GM18508 (cell line): ENCODE data around the gene KCNC4.

ENCODE experiments used
- ATAC-seq: cut with Tn5 transposase; IDR thresholded peaks from one replicate; pipeline ENCODE4 v1.9.1; 2021; ENCODE audit warnings: moderate number of reproducible peaks; ENCODE audit not compliant: insufficient read depth, unreplicated experiment

KCNC4 gene

DNA sequence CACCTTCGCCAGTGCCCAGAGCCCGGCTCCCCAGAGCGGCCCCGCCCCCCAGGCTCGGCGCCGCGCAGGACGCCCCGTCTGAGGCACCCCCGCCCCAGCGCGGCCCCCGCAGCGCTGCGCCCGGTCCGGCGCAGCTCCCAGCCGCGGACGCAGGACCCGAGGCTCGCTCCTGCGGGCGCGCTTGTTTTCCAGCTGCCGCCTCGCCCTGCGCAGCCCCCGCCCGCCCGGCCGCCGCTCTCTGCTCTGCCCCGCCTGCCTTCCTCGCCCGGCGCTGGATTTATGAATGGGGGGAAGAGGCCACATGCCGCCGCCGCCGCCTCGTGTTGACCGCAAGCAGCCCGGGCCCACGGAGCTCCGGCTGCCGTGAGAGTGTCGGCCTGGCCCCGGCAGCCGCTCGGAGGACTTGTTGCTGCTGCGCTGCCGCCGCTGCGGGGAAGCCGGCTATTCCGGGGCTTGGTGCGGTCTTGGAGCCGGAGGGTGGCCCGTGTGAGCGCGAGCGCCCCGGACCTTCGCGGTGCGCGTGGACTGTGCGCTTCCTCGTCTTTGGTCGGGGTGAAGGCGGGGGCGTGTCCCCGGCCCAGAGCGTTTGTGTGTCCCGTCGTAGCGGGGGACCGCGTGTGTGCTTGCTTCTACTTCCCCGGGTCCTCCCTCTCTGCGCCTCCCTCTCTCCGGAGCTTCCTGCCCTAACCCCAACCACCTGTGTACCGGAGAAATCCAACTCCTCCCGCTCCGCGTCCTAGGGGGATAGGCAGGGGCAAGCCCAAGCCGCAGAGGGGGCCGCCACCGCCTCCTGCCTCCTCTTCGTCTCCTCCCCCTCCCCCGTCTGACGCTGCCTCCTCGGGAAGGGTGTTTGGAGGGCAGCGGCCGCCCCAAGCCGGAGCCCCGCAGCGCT is 736 bp downstream of the KCNC4 start:
- ATAC-seq = no peak

DNA sequence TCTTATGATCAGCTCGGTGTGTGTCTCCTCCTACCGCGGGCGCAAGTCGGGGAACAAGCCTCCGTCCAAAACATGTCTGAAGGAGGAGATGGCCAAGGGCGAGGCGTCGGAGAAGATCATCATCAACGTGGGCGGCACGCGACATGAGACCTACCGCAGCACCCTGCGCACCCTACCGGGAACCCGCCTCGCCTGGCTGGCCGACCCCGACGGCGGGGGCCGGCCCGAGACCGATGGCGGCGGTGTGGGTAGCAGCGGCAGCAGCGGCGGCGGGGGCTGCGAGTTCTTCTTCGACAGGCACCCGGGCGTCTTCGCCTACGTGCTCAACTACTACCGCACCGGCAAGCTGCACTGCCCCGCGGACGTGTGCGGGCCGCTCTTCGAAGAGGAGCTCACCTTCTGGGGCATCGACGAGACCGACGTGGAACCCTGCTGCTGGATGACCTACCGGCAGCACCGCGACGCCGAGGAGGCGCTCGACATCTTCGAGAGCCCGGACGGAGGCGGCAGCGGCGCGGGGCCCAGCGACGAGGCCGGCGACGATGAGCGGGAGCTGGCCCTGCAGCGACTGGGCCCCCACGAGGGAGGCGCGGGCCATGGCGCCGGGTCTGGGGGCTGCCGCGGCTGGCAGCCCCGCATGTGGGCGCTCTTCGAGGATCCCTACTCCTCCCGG is 1.5 kb downstream of the KCNC4 start:
- no peak for ATAC-seq

DNA sequence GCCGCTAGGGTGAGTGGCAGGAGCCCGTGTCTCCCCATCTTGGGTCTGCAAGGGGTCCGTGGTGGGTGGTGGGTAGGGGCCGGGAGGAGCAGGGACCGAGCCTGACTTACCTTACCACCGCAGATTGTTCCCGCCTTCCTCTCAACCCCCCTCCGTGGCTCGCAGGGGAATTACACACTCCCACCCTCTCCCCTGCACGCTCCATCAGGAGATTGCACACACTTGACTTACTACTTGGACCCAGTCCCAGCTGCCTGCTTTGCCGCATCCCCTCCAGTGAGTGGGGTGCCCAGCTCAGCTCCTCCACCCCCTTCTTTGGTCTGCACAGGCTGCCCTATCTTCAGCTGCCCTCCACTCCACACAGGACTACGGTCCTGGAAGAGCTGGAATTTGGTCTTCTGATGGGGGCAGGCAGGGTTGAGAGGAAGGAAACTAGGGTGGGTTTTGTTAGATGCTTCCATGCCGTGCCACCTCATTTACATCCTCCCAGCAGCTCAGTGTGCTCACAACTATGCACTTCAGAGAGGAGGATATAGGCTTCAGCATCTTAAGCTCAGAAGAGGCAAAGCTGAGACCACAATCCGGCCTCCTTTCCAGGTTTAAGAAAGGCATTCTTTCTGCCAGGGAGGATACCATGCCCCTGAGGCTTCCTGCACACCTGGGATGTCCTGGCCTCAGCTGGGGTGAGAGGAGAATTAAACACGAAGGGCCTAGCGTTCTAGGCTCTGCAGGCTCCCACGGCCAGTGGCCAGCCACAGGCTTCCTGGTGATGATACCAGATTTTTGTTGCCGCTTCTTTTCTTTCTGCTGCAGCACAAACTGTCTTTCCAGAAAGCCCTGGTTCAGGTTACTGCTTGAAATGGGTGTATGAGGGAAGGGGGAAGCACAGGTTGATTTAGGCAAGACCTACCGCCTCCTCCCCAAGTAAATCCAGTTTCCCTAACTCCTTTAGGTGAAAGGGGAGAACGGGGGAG is 2.3 kb downstream of the KCNC4 start:
- no peak for ATAC-seq

DNA sequence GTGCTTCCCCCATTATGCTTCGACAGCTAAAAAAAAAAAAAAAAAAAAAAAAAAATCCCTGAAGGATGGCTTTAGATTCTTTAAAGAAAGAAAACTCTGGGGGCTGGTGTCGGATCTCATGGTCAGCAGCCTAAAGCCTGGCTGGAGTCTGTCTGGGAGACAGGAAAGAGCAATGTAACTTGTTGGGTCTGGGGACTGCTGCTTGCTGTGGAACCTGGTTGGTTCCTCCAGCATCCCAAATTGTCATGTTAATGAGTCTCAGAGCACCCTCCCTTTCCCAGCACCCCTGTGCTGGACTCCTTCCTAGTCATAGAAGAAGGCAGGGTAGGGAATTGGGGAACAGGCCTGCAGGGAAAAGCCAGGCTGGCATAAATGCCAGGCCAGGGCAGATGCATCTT is 3.0 kb downstream of the KCNC4 start:
- ATAC-seq = no peak

DNA sequence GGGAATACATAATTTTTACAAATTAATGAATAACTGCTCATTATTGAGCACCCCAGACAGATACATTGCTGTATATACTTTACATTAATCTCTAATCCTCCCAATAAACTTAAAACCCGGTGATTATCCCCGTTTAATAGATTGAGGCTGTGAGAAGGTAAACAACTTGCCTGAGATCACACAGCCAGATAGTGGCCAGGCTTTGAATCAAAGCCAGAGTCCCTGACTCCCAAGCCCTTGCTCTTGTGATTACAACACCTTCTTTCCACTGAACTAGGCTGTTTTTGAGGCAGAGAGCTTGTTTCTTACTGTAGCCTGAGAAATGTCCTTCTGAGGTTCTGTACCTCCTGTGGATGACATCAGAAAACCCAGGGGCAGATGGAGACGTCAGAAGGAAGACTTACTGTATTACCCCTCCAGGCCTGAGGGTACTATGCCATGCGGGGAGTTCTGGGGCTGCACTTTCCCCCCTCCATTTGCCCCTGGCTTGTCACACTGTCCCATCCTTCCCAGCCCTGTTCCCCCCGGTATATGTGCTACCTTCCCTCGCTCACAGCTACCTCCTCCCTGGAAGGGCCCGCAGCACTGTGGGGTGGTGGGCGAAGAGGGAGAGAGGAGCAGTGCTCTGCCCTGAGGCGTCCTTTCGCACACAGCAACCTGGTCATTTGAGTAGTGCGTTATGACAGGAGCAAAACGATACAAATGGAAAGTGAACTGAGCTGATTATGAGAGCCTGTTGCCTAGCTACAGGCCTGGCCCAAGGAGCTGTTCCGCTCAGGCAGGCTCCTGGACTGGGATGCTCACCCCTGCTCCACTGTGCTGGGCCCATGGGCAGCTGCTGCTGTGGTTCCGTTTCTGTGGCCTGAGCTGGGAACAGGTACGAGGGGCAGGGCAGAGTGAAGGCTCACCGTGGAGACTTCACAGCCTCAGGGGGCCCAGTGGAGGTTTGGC is 4.6 kb downstream of the KCNC4 start:
- no peak for ATAC-seq

DNA sequence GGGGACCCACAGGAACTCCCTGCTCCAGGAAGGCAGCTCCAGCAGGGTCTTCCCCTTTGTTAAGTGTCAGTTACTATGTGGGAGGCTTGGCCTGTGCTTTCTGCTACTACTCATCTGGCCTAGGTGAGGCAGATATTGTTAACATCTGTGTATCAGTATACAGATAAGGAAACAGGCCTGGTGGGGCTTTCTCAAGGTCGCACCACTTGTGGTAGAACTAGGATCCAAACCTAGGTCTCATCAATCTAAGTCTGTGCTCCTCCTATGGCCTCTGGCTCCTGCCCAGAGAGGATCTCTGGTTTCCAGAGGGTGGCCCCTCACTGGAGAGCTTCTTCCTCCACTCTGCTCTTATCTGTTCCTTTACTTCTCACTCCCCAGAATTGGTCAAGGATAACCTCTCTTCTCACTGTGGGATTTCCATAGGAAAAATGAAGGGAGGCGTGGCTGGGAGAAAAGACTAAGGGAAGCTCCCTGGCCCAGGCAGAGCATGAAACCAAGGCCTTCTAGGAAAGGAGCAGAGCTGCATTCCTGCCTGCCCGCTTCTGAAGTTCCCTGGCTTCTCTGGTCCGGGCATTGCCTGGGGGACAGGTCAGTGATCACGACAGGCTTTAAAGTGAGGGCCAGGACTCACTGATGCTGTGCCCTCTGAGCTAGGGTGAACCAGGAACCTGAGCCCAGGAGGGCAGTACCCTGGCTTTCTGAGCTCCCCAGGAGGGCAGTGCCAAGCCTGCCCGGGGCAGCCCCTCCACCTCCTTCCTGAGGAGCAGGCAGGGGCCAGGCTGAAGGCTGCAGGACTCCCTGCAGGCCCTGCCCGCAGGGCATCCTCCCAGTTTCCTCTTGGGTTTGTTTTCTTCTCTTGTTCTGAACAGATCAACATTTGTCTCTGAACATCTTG is 5.8 kb downstream of the KCNC4 start:
- no peak for ATAC-seq

DNA sequence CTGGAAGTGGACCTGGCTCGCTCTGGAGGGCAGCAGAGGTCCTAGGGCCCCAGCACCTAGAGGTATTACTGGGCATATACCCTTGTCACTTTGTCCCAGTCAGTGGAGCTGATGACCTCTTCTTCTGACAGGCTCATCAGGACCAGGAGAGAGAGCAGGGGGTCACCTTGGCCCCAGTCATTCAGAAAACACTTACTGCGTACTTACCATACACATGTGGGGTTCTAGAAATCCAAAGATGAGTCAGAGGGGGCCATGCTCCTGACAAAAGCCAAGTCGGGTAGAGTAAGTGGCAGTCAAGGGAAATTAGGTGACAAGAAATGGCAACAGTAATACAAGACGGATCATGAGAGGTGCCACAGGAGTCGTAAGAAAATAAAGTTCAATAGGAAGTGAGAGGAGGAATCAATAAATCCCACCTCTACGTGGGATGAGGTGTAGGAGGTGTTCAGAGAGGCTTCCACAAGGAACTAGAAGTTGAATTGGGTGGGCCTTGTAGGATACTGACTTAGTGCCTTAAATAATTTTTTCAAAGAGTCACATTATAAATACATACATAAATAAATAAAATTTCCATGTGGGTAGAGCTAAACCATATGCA is 6.8 kb downstream of the KCNC4 start:
- no peak for ATAC-seq

DNA sequence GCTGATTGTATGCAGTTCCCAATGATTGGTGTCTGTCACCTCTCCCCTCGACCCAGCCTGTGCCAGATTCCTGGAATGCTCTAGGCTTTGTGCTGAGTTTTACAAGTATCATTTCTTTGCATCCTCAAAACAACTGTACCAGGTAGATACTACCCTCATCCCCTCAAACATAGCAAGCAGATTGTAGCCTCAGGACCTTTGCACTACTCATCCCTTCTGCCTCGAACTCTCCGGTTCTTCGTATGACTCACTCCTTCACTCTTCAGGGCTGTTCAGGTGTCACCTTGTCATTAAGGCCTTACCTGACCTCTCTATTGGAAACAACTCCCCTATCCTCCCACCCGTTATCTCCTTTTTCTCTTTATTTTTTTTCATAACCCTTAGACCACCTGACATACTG is 8.0 kb downstream of the KCNC4 start:
- no peak for ATAC-seq

DNA sequence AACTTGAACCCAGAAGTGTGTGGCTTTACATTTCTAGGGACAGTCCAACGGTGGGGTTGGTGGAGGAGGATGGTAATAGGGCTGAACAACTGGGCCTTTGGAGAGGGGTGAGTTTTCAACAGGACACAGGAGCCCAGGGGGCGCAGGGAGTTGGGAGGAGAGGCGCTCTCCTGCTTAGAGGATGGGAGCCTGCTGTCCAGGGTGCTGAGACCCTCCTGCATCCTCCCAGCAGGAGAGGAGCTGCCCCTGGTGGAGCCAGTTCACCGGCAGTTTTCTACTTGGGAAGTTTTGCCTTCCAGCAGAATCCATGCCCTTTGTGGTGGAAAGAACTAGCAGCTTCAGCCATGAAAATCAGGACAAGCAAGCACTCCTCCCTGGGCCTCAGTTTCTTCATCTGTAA is 8.6 kb downstream of the KCNC4 start:
- ATAC-seq = no peak

DNA sequence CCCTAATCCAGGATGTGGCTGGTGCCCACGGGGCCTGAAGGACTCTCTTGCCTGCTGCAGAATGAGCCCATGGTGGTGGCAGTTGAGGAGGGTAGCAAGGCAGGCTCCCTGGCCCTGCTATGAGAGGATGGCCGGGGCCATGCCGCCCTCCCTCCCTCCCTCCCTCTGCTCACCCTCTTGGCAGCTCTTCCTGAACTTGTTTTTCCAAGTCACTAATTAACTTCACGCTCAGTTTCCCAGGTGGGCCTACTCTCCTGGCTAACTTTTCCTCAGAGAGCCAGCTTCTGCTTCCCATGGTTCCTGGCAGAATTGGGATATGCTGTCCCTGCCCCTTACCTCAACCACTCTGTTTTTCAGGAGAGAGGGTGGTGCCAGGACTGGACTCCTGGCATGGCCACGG is 10.2 kb downstream of the KCNC4 start:
- ATAC-seq = no peak

DNA sequence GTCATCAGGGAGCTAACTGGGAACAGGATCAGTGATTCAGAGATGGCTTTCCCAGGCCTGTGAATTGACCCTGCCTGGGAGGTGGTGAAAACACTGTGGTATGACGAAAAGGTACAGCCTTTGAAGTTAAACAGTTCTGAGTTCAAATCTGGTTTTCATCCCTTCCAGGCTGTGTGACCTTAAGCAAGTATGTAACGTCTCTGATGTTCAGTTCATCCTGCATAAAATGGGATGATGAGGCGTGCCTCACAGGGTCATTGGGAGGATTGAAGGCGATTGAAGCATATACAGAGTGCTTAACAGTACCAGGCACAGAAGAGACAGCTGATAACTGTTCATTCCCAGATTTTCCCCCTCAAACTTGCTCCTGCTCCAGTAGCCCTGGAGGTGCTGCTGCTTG is 11.0 kb downstream of the KCNC4 start:
- ATAC-seq = no peak

DNA sequence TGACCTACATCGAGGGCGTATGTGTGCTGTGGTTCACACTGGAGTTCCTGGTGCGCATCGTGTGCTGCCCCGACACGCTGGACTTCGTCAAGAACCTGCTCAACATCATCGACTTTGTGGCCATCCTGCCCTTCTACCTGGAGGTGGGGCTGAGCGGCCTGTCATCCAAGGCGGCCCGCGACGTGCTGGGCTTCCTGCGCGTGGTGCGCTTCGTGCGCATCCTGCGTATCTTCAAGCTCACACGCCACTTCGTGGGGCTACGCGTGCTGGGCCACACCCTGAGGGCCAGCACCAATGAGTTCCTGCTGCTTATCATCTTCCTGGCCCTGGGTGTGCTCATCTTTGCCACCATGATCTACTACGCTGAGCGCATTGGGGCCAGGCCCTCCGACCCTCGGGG is 13.0 kb downstream of the KCNC4 start:
- no peak for ATAC-seq

DNA sequence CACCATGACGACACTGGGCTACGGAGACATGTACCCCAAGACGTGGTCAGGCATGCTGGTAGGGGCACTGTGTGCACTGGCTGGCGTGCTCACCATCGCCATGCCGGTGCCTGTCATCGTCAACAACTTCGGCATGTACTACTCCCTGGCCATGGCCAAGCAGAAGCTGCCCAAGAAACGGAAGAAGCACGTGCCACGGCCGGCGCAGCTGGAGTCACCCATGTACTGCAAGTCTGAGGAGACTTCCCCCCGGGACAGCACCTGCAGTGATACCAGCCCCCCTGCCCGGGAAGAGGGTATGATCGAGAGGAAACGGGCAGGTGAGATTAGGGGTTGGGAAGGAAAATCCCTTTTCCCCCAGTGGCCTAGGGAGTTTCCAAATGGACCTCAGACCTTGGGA is 13.5 kb downstream of the KCNC4 start:
- ATAC-seq = no peak

DNA sequence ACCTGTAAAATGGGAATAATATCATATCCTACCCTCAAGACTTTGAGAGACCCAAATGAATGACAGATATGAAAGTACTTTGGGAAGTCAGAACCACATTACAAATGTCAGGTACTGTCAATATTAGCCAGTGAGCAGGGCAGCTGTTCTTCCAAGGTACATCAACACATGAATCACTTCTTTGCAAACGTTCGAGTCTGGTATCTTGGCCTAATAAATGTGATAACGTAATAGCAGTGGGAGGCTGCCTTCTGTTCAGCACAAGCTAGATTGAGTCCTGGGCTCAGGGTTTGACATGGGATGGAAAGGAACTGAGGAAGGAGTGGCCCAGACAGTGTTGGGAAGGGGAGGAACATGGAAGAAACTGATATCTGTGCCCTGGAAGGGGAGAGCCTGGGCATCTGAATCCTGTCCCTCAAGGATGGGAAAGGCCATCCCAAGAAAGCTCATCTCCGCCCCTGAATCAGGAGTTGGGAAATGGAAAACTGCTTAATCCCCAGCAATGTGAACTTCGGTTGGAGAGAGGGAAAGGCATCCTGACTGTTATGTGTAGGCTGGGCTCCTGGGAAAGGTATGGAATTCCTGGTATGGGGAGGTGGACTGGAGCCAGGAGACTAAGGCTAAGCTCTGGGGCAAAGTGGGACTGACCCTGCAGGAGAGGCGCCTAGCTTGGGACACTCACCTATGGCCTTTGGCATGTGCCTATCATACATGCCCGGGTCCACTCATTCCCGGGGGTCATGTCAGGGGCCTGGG is 14.3 kb downstream of the KCNC4 start:
- no peak for ATAC-seq

DNA sequence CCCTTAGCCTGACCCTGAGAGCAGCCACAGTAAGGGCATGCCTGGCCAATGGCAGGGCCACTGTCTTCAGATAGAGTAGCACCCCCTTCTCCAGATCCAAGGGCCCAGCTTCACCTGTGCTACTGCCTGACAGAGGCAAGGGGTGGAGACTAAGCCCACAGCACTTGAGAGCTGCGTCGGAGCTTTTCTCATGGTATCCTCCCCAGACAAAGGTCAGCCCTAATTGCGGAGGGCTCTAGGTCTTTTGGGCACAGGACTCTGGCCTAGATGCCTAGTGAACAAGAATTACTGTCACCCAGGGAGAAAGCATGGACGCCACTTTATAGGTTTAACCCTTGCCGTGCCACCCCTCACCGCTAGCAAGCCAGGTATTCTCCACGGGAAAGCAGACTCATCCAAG is 15.1 kb downstream of the KCNC4 start:
- ATAC-seq = no peak

DNA sequence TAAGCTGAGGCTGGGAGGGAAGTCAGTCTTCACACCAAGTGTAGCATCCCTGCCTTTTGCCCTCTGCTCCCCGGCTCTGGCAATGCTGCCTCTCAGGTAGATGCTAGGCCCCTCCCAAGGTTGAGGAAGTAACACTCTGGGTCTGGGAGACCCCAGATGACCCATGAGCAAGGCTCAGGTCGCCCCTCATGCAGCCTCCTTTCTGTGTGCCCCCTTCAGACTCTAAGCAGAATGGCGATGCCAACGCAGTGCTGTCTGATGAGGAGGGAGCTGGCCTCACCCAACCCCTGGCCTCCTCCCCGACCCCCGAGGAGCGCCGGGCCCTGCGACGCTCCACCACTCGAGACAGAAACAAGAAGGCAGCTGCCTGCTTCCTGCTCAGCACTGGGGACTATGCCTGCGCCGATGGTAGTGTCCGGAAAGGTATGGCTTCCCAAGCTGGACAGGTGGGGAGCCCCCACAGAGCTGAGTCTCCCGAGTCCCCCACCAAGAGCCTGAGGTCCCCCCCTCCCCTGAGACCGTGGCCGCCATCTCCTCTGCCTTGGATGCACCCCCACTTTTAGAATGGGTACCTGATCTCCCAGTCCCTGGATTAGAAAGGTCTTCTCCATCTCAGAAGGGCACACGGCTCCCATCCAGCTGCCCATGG is 15.8 kb downstream of the KCNC4 start:
- ATAC-seq = no peak

DNA sequence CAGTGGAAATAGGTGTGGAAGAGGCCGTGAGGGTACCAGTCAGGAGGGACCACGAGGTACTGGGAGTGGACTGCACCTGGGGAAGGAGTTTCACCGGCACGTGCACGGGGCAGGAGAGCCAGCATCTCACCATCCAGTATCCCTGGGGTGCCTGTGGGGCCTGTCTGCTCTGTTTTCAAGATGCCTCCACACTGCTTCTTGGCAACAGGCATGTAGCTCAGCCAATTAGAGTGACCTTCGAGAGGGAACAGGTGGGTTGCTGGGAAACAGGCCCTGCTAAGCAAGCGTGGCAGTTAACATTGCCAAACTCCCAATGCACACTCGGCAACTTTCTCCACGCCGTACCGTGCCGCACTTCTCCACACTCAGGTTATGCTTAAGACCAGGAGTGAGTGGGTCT is 17.7 kb downstream of the KCNC4 start:
- ATAC-seq = no peak
